Iris pigment epithelial cell (primary cell): ENCODE results near the gene PRR18.
"Not testable (repeated sequence)": the region's sequence is repeated elsewhere in the genome, so short reads cannot be mapped to it uniquely, and the experiment has no call there.

ENCODE experiments used
- DNase-seq: peaks from one replicate; pipeline ENCODE4 v3.0.0-alpha.2; 2011; ENCODE audit warnings: low read depth

Gene PRR18

GRCh38 chr6:166308033-166308768 is at the start of gene PRR18:
Gene PRR18, minus strand, starts transcription at chr6:166308392. Its CDS starts 250 bp downstream, at chr6:166308142.
- no peak for DNase-seq

DNA sequence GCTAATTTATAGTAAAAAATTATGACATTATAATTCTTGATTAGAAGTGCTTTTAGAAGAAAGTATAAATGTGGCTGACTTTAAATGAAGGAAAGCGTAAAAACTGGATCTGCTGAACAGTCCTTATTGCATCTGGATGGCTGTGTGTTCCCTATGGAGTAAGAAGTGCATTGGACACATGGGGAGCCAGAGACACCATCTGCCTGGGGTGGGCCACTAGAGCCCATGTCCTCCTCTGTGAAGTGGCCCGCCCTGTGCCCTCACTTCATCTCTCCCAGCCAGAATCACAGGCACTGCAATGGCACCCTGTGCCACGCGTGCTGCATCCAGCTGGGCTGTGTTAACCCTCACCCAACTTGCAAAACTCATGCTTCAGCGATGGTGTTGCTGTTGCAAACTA is 47.4 kb upstream of the PRR18 start:
- DNase-seq, result no peak

- DNase-seq, result no peak
These were observed 46.8 kb upstream of the PRR18 start for GRCh38 chr6:166354965-166355364.

DNA sequence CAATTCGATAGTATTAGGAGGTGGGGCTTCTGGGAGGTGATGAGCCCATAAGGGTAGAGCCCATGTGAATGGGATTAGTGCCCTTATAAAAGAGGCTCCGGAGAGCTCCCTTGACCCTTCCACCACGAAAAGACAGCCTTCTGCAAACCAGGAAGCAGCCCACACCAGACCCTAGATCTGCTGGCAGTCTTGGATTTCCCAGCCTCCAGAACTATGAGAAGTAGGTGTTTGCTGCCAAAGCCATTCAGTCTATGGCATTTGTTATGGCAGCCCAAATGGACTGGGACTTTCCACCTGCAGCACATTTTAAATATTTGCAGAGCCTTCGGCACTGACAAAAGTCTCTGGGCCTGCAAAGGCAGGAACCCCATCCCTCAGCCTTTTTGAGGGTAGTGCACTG is 46.0 kb upstream of the PRR18 start:
- DNase-seq, result no peak

DNA sequence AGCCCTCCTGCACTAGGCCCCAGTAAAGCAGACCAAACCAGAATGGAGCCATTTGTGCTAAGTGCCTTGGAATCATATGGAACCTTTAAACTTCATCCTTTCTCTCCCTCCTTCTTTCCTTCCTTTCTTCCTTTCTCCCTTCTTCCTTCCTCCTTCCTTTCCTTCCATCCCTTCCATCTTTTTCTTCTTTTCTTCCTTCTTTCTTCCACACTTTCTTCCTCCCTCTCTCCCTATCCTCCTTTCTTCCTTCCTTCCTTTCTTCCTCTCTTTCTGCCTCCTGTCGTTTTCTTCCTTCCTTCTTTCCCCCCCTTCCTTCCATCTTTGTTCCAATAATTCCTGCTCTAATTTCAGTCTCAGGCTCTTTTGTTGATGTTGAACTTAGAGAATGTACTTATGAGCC is 45.3 kb upstream of the PRR18 start:
- DNase-seq, result no peak

DNA sequence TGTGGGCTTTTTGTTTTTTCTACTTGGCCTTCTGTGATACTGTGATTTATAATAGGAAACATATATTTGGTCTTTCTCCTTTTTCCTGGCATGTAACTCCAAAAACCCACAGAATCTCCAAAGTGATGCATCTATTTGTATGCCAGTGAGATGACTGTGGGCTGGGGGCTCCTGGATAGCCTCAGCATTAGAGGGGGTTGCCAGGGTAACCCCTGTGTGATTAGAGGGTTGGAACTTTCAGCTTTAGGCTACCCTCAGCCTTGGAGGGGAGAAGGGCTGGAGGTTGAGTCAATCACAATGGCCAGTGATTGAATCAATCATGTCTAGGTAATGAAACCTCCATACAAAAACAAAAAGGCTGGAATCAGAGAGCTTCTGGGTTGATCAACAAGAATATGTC is 44.7 kb upstream of the PRR18 start:
- DNase-seq, result no peak

GRCh38 chr6:166351715-166352285 is 43.6 kb upstream of the PRR18 start:
- peak; percentile 42 for DNase-seq

- DNase-seq, result no peak
These were observed 40.2 kb upstream of the PRR18 start for GRCh38 chr6:166348305-166348949.

DNA sequence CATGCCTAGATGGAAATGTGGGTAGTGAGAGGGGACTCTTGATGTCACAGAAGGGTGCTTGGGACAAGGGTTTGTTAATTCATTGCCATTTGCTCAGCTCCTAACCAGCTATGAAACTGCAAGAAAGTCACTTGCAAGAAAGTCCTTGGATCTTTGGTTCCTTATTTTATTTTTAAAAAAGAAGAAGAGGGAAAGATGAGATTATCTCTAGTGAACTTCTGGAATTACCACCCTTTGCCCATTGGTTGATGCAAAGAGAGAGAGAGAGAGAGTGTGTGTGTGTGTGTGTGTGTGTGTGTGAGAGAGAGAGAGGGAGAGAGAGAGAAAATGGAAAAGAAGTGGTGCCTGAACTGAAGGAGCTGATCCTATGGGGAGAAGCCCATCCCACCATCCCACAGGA is 38.8 kb upstream of the PRR18 start:
- no peak for DNase-seq

- DNase-seq, result no peak
These were observed 38.3 kb upstream of the PRR18 start for GRCh38 chr6:166346449-166346848.

DNA sequence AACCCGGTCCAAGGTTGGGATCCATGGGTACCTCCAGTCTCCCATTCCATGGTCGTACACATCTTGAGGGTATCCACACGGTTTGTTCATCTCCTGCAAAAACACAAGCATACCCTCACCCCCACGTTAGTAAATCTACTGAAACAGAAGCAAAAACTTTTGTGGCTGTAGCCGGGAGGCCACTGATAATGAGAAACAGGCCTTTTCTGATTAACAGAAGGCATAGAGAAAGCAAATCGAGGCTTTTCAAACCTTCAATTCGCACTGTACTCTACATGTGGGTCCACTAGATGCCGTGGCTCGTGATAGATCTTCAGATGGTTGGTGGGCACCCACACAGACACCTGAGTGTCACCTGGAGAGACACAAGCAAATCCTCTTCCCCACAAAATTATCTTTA is 37.5 kb upstream of the PRR18 start:
- DNase-seq, result not testable (repeated sequence)

DNA sequence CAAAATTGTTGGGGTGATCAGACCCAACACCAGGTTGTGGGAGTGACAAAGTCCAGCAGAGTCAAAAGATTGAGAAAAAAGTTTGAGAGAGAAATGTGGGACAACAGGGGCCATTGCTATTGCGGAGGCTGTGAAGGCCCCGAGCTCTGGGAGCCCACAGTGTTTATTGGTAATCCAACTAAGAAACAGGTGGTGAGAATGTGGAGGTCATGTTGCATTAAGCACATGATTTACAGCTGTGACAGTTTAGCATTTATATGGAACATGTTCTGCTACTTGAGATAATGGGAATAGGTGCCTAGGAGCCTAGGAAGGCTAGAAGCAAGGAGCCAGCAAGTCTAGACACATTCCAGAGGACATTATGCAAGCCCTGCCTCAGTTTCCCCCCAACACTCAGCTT is 36.7 kb upstream of the PRR18 start:
- not testable (repeated sequence) for DNase-seq

- DNase-seq, result peak; percentile 43
These were observed 36.0 kb upstream of the PRR18 start for GRCh38 chr6:166344240-166344639.

- no peak for DNase-seq
These were observed 34.9 kb upstream of the PRR18 start for GRCh38 chr6:166343150-166343487.

- DNase-seq, result peak; percentile 77
These were observed 34.4 kb upstream of the PRR18 start, which contains the start of gene SFT2D1 for GRCh38 chr6:166342349-166343149. Gene SFT2D1, minus strand, starts transcription at chr6:166342545. Its CDS starts 64 bp downstream, at chr6:166342481.

DNA sequence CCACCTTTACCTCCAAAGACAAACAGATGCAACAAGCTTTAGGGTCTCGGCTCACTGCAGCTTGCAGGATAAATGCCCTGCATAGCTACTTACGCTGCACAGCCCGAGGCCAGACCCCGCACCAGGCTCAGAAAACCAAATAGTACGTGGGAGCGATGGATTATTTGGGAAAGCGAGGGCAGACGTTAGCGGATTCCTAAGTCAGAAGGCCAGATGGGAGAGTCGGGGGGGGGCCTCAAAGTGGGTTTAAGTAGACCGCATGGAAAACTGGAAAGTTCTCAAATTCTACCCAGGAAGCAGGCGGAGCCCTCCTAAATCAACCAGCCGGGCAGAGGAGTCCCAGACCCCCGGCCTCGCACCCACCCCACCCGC is 33.8 kb upstream of the PRR18 start:
- no peak for DNase-seq

- no peak for DNase-seq
These were observed 33.3 kb upstream of the PRR18 start for GRCh38 chr6:166341464-166341863.

GRCh38 chr6:166338854-166339253 is 30.7 kb upstream of the PRR18 start:
- no peak for DNase-seq

DNA sequence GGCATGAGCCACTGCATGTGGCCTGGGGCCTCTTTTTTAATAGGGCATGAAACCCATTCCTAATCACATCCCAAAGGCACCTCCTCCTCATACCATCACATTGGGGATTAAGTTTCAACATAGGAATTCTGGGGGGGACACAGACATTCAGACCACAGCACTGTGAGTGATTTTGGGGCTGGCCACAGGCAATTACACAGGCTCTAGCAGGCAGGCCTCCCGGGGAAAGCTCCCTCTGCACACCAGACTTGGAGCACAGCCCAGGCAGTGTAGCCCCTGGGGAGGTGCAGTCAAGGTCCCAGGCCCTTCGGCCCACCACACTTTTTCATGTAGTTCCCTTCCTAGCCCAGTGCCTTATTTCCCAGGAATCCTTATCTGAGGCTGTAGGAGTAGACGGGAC is 28.7 kb upstream of the PRR18 start:
- DNase-seq, result no peak

GRCh38 chr6:166335378-166336302 is 27.4 kb upstream of the PRR18 start:
- no peak for DNase-seq

DNA sequence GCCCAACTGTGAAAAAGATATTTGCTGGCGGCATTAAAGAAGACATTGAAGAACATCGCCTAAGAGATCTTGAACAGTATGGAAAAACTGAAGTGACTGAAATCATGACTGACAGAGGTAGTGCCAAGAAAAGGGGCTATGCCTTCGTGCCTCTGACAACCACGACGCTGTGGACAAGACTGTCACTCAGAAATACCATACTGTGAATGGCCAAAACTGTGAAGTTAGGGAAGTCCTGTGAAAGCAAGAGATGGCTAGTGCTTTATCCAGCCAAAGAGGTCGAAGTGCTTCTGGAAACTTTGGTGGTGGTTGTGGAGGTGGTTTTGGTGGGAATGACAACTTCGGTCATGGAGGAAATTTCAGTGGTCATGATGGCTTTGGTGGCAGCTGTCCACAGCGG is 26.7 kb upstream of the PRR18 start:
- no peak for DNase-seq
